WTC11 (cell line): ENCODE results near the gene GLOD4. TPM values are rescaled to one million over a fixed set of nuclear protein-coding genes. Genes with fewer than 3 reads are reported as not detected.

ENCODE experiments used
- ATAC-seq: fragments of 200-7000 bp; cut with Tn5 transposase; 2 replicates; pipeline ENCODE4 v1.10.0; 2021; ENCODE audit warnings: mild to moderate bottlenecking, moderate library complexity
- CTCF ChIA-PET: fragments of 300-600 bp; sonication (Branson Sonifier 250); formaldehyde crosslinking; loops from one replicate; lab custom pipeline; 2021; ENCODE audit warnings: antibody characterized with exemption; lab: Charles Lee
- POLR2A ChIA-PET: fragments of 350-600 bp; sonication (Branson Sonifier 250); formaldehyde crosslinking; loops from one replicate; lab custom pipeline; 2021; ENCODE audit warnings: antibody characterized with exemption; lab: Charles Lee
- DNase-seq: peaks from one replicate; pipeline ENCODE4 v3.0.0; 2021; ENCODE audit warnings: low spot score
- H3K27ac Mint-ChIP-seq: 2 replicates; pipeline ENCODE4 v1.8.0; 2021; ENCODE audit warnings: mixed read lengths
- H3K27me3 Mint-ChIP-seq: 2 replicates; pipeline ENCODE4 v1.8.0; 2021; ENCODE audit warnings: low read depth, mild to moderate bottlenecking, moderate library complexity, mixed read lengths
- H3K36me3 Mint-ChIP-seq: 2 replicates; pipeline ENCODE4 v1.8.0; 2021; ENCODE audit warnings: mixed read lengths
- H3K4me1 Mint-ChIP-seq: 2 replicates; pipeline ENCODE4 v1.8.0; 2022; ENCODE audit warnings: mixed read lengths
- H3K4me3 Mint-ChIP-seq: 2 replicates; pipeline ENCODE4 v1.8.0; 2021; ENCODE audit warnings: mild to moderate bottlenecking, moderate library complexity, mixed read lengths
- H3K9me3 Mint-ChIP-seq: 2 replicates; pipeline ENCODE4 v1.8.0; 2021; ENCODE audit warnings: mixed read lengths
- ARID4B ChIP-seq: sonication (generic); formaldehyde crosslinking; IDR thresholded peaks from 2 replicates; pipeline ENCODE4 v1.8.0; 2023; ENCODE audit warnings: missing genetic modification reagents, mild to moderate bottlenecking, borderline replicate concordance
- ATF1 ChIP-seq: sonication (generic); formaldehyde crosslinking; IDR thresholded peaks from 2 replicates; pipeline ENCODE4 v1.8.1; 2023; ENCODE audit warnings: mild to moderate bottlenecking, moderate library complexity, missing genetic modification reagents
- CDX4 ChIP-seq: fragments of 250-450 bp; sonication (Bioruptor Pico); IDR thresholded peaks from 2 replicates; pipeline ENCODE4 v1.9.0; 2021; ENCODE audit warnings: moderate library complexity, mild to moderate bottlenecking, inconsistent platforms, borderline replicate concordance
- CREB1 ChIP-seq: sonication (generic); formaldehyde crosslinking; IDR thresholded peaks from 2 replicates; pipeline ENCODE4 v1.8.0; 2023; ENCODE audit warnings: mild to moderate bottlenecking, missing genetic modification reagents
- CREM ChIP-seq: sonication (generic); formaldehyde crosslinking; IDR thresholded peaks from 2 replicates; pipeline ENCODE4 v1.8.1; 2022; ENCODE audit warnings: mild to moderate bottlenecking, missing genetic modification reagents, moderate library complexity
- GRHL2 ChIP-seq: fragments of 250-450 bp; sonication (Bioruptor Pico); IDR thresholded peaks from 2 replicates; pipeline ENCODE4 v1.8.0; 2022; ENCODE audit warnings: mild to moderate bottlenecking, moderate library complexity; ENCODE audit not compliant: insufficient replicate concordance, severe bottlenecking
- HMGA2 ChIP-seq: fragments of 250-450 bp; sonication (Bioruptor Pico); IDR thresholded peaks from 2 replicates; pipeline ENCODE4 v1.4.0; 2021; ENCODE audit warnings: mild to moderate bottlenecking, moderate library complexity
- HMGXB4 ChIP-seq: sonication (generic); formaldehyde crosslinking; IDR thresholded peaks from 2 replicates; pipeline ENCODE4 v1.8.1; 2023; ENCODE audit warnings: mild to moderate bottlenecking, moderate library complexity, missing genetic modification reagents
- JAZF1 ChIP-seq: fragments of 250-450 bp; sonication (Bioruptor Pico); IDR thresholded peaks from 2 replicates; pipeline ENCODE4 v1.9.0; 2021; ENCODE audit warnings: moderate library complexity, mild to moderate bottlenecking, inconsistent platforms
- NFATC4 ChIP-seq: fragments of 250-450 bp; sonication (Bioruptor Pico); IDR thresholded peaks from 2 replicates; pipeline ENCODE4 v1.9.0; 2021; ENCODE audit warnings: mild to moderate bottlenecking
- NFE2L1 ChIP-seq: sonication (generic); formaldehyde crosslinking; IDR thresholded peaks from 2 replicates; pipeline ENCODE4 v1.8.1; 2023; ENCODE audit warnings: missing genetic modification reagents
- NR1H2 ChIP-seq: sonication (generic); formaldehyde crosslinking; IDR thresholded peaks from 2 replicates; pipeline ENCODE4 v1.9.0; 2021; ENCODE audit warnings: mild to moderate bottlenecking, moderate library complexity, missing genetic modification reagents
- NR3C1 ChIP-seq: sonication (generic); formaldehyde crosslinking; conservative IDR thresholded peaks from 2 replicates; pipeline ENCODE4 v1.8.1; 2023; ENCODE audit warnings: low read depth, mild to moderate bottlenecking, missing genetic modification reagents
- RELA ChIP-seq: sonication (generic); formaldehyde crosslinking; IDR thresholded peaks from 2 replicates; pipeline ENCODE4 v1.8.1; 2022; ENCODE audit warnings: missing genetic modification reagents, mild to moderate bottlenecking, borderline replicate concordance
- SOX15 ChIP-seq: fragments of 250-450 bp; sonication (Bioruptor Pico); IDR thresholded peaks from 2 replicates; pipeline ENCODE4 v1.9.0; 2021; ENCODE audit warnings: mild to moderate bottlenecking
- ZNF219 ChIP-seq: sonication (generic); formaldehyde crosslinking; IDR thresholded peaks from 2 replicates; pipeline ENCODE4 v1.8.0; 2023; ENCODE audit warnings: missing genetic modification reagents, mild to moderate bottlenecking, borderline replicate concordance
- ZNF671 ChIP-seq: fragments of 250-450 bp; sonication (Bioruptor Pico); IDR thresholded peaks from 2 replicates; pipeline ENCODE4 v1.8.0; 2021; ENCODE audit warnings: mild to moderate bottlenecking
- total RNA-seq: library from RNA; stranded (reverse); gene quantifications from 3 replicates; pipeline ENCODE4 v1.2.3, GENCODE V29; 2021
- TF ChIP-seq, protein P1 (sequence below): sonication (generic); formaldehyde crosslinking; IDR thresholded peaks from 2 replicates; pipeline ENCODE4 v1.8.0; 2022; ENCODE audit warnings: mild to moderate bottlenecking, missing genetic modification reagents
- TF ChIP-seq, protein P2 (sequence below): sonication (generic); formaldehyde crosslinking; IDR thresholded peaks from 2 replicates; pipeline ENCODE4 v1.8.1; 2022; ENCODE audit warnings: mild to moderate bottlenecking, moderate library complexity, missing genetic modification reagents
- TF ChIP-seq, protein P3 (sequence below): sonication (generic); formaldehyde crosslinking; IDR thresholded peaks from 2 replicates; pipeline ENCODE4 v1.8.1; 2022; ENCODE audit warnings: low read depth, missing genetic modification reagents, borderline replicate concordance
- TF ChIP-seq, protein P4 (sequence below): fragments of 250-450 bp; sonication (Bioruptor Pico); IDR thresholded peaks from 2 replicates; pipeline ENCODE4 v2.1.2; 2022; ENCODE audit warnings: mild to moderate bottlenecking, moderate library complexity

Gene GLOD4
- total RNA-seq, 1 experiment from 2014 or later, result 69.0 TPM

DNA sequence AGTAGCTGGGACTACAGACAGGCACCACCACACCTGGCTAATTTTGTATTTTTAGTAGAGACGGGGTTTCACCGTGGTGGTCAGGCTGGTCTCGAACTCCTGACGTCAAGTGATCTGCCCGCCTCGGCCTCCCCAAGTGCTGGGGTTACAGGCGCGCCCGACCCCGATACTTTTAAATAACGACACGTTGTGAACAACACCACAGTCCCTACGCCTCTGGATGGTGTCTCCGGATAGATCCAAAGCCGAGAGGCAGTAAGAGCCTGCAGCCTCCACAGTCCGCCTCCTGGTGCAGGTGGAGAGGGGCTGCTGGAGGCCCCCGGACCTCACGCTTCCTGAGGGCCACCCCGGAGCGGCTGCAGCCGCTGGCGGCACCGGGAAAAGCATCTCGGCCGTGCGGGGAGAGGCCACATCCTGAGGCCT lies 50.4 kb downstream of the GLOD4 start (continued):
- TF ChIP-seq HMGXB4 (CRISPR knock-in tag) (peak; percentile 48; the same call in 1 of the 2 replicates), CREM (CRISPR knock-in tag) (no peak), HMGA2 (CRISPR knock-in tag) (no peak), CREB1 (CRISPR knock-in tag) (no peak), ZNF219 (CRISPR knock-in tag) (no peak), ZNF671 (CRISPR knock-in tag) (no peak), GRHL2 (no peak), ARID4B (CRISPR knock-in tag) (peak; percentile 56; the same call in 1 of the 2 replicates)
- TF ChIP-seq, protein P1, sequence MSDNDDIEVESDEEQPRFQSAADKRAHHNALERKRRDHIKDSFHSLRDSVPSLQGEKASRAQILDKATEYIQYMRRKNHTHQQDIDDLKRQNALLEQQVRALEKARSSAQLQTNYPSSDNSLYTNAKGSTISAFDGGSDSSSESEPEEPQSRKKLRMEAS, result peak; percentile 32; the same call in 1 of the 2 replicates
- TF ChIP-seq, protein P2, sequence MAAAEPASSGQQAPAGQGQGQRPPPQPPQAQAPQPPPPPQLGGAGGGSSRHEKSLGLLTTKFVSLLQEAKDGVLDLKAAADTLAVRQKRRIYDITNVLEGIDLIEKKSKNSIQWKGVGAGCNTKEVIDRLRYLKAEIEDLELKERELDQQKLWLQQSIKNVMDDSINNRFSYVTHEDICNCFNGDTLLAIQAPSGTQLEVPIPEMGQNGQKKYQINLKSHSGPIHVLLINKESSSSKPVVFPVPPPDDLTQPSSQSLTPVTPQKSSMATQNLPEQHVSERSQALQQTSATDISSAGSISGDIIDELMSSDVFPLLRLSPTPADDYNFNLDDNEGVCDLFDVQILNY, result no peak
- TF ChIP-seq, protein P3, sequence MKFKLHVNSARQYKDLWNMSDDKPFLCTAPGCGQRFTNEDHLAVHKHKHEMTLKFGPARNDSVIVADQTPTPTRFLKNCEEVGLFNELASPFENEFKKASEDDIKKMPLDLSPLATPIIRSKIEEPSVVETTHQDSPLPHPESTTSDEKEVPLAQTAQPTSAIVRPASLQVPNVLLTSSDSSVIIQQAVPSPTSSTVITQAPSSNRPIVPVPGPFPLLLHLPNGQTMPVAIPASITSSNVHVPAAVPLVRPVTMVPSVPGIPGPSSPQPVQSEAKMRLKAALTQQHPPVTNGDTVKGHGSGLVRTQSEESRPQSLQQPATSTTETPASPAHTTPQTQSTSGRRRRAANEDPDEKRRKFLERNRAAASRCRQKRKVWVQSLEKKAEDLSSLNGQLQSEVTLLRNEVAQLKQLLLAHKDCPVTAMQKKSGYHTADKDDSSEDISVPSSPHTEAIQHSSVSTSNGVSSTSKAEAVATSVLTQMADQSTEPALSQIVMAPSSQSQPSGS (CRISPR knock-in tag), result no peak

DNA sequence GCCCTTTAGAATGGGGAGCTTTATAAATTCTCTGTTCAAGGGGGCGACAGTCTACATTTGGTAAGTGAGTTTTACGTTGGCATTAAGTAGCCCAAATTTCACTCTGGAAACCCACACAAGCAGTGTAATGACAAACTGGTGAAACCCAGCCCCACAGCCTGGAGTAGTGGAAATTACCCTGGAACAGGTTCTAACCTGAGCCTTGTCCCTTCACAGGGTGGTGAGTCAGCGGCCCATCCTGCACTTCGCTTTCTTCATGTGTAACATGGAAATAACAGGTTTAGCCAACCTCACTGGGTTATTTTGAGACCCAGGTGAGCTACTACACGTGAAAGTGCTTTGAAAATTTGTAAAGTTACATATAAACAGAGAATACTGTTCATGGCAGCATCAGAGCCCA lies 53.2 kb downstream of the GLOD4 start:
- H3K27me3 Mint-ChIP-seq, result peaks cover 8% of the 10 kb centered on the region
- no peaks in the 10 kb centered on the region for H3K9me3 Mint-ChIP-seq
- no peak overlapping the region for H3K4me3 Mint-ChIP-seq
- H3K36me3 Mint-ChIP-seq, result peaks cover 4% of the 10 kb centered on the region
- peaks cover 24% of the 10 kb centered on the region for H3K4me1 Mint-ChIP-seq
- ATAC-seq (no peak), DNase-seq (no peak)
- POLR2A ChIA-PET, result no interaction called here
- CTCF ChIA-PET, result interaction anchor here (1.0 to 1.6 kb wide), 2 partner anchors 28 to 268 kb away, joined by 3 to 5 read pairs; partner anchors contain the start of gene TIMM22
- TF ChIP-seq NFE2L1 (CRISPR knock-in tag), result no peak
- no peak overlapping the region for H3K27ac Mint-ChIP-seq

DNA sequence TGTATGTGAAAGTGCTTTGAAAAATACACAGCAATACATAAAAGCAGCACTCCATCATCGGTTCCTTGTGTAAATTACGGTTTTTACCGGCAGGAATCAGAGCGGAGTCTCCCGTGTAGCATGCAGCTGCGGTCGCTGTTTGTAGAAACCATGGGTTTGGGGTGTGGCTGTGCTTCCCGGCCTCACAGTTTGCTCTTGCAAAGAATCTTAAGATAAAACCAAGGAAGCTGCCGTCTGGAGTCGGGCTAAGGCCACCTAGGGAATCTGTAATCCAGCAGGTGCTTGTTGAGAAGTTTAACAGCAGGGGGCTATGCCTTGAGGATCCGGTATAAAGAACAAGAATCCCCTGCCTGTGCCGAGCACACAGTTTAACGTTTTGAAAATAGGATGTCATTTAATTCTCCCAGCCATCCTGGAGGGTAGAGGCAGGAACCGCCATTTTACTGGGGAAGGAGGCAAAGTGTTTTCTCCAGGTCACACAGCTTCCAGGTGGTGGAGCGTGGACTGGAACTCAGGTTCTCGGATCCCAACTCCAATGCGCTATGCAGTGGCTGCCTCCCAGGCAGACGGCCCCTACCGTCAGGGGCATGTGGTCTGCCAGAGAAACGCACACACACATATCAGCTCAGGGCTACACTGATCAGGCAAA lies 55.7 kb downstream of the GLOD4 start:
- Mint-ChIP-seq H3K4me3 (peak overlapping the region; percentile 18; the same call in 1 of the 2 replicates), H3K9me3 (no peaks in the 10 kb centered on the region), H3K27ac (peak overlapping the region; percentile 92), H3K36me3 (no peaks in the 10 kb centered on the region), H3K4me1 (peaks cover 16% of the 10 kb centered on the region), H3K27me3 (peaks cover 5% of the 10 kb centered on the region)
- ATAC-seq, result peak; percentile 76
- ChIA-PET CTCF (interaction anchor here (1.0 to 1.5 kb wide), 5 partner anchors 11 to 273 kb away, joined by 3 to 5 read pairs (median 4); partner anchors contain the start of gene TIMM22), POLR2A (interaction anchor here (0.5 kb wide), 1 partner anchor 95 kb away, joined by 3 read pairs; no protein-coding TSS in a partner anchor)
- DNase-seq, result peak; percentile 23
- TF ChIP-seq NR3C1 (CRISPR knock-in tag), result no peak
- no peak for TF ChIP-seq RELA
- no peak for TF ChIP-seq JAZF1 (CRISPR knock-in tag)
- no peak for TF ChIP-seq SOX15 (CRISPR knock-in tag)
- no peak for TF ChIP-seq CDX4
- no peak for TF ChIP-seq NFATC4 (CRISPR knock-in tag)
- no peak for TF ChIP-seq NR1H2 (CRISPR knock-in tag)
- TF ChIP-seq, protein P4, sequence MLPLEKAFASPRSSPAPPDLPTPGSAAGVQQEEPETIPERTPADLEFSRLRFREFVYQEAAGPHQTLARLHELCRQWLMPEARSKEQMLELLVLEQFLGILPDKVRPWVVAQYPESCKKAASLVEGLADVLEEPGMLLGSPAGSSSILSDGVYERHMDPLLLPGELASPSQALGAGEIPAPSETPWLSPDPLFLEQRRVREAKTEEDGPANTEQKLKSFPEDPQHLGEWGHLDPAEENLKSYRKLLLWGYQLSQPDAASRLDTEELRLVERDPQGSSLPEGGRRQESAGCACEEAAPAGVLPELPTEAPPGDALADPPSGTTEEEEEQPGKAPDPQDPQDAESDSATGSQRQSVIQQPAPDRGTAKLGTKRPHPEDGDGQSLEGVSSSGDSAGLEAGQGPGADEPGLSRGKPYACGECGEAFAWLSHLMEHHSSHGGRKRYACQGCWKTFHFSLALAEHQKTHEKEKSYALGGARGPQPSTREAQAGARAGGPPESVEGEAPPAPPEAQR (CRISPR knock-in tag), result no peak
- TF ChIP-seq ATF1 (CRISPR knock-in tag), result no peak
- TF ChIP-seq NFE2L1 (CRISPR knock-in tag), result no peak
